IMR-90 (cell line): ENCODE measurements around the gene GGT1. TPM values are rescaled to one million over a fixed set of nuclear protein-coding genes. Genes with fewer than 3 reads are reported as not detected.

Experiments
- ATAC-seq: fragments of 200-7000 bp; cut with Tn5 transposase; 2 replicates; pipeline ENCODE4 v1.9.1; 2020; ENCODE audit warnings: low read depth, mild to moderate bottlenecking, moderate library complexity
- BruUV-seq: library from RNA; stranded (reverse); fragments of 400-500 nt; replicated peaks from 2 replicates; lab custom pipeline; 2021; lab: Mats Ljungman, UMichigan
- CTCF ChIA-PET: fragments of 300-600 bp; formaldehyde crosslinking; extraction: SDS; loops from one replicate; lab custom pipeline; 2021; ENCODE audit warnings: antibody characterized with exemption; lab: Yijun Ruan, JAX
- POLR2A ChIA-PET: fragments of 300-600 bp; sonication (Branson Sonifier 250); formaldehyde crosslinking; loops from one replicate; lab custom pipeline; 2022; ENCODE audit warnings: antibody characterized with exemption; ENCODE audit not compliant: unreplicated experiment; lab: Charles Lee
- DNase-seq: peaks from one replicate; pipeline ENCODE4 v3.0.0; 2013
- H2AFZ ChIP-seq: replicated peaks from 2 replicates; pipeline ENCODE3; 2013; ENCODE audit warnings: low read length, mild to moderate bottlenecking; ENCODE audit not compliant: poor library complexity
- H2AK5ac ChIP-seq: 2 replicates; pipeline ENCODE4 v1.6.1; 2013; ENCODE audit warnings: low read depth, low read length, inconsistent platforms
- H2AK9ac ChIP-seq: replicated peaks from 2 replicates; pipeline ENCODE3; 2013; ENCODE audit warnings: mild to moderate bottlenecking, low read depth, low read length, moderate library complexity; ENCODE audit not compliant: poor library complexity
- H2BK120ac ChIP-seq: 2 replicates; pipeline ENCODE4 v1.6.1; 2013; ENCODE audit warnings: low read depth, low read length, inconsistent platforms
- H2BK15ac ChIP-seq: 3 replicates; pipeline ENCODE4 v1.6.1; 2013; ENCODE audit warnings: low read depth, low read length, inconsistent platforms
- H2BK20ac ChIP-seq: 2 replicates; pipeline ENCODE4 v1.6.1; 2013; ENCODE audit warnings: low read depth, mild to moderate bottlenecking, inconsistent platforms, low read length, moderate library complexity
- H2BK5ac ChIP-seq: 2 replicates; pipeline ENCODE4 v1.6.1; 2013; ENCODE audit warnings: mild to moderate bottlenecking, low read depth, low read length, inconsistent platforms; ENCODE audit not compliant: poor library complexity, severe bottlenecking
- H3K14ac ChIP-seq: replicated peaks from 2 replicates; pipeline ENCODE4 v1.6.1; 2013; ENCODE audit warnings: low read depth, low read length, inconsistent platforms
- H3K18ac ChIP-seq: 2 replicates; pipeline ENCODE4 v1.6.1; 2013; ENCODE audit warnings: low read depth, low read length, control low read depth
- H3K23ac ChIP-seq: 2 replicates; pipeline ENCODE4 v1.6.1; 2013; ENCODE audit warnings: low read depth, low read length, inconsistent platforms
- H3K27ac ChIP-seq: 2 replicates; pipeline ENCODE4 v1.5.1; 2013; ENCODE audit warnings: mild to moderate bottlenecking, control low read depth, low read length; ENCODE audit not compliant: insufficient read depth
- H3K27me3 ChIP-seq: 2 replicates; pipeline ENCODE4 v1.6.1; 2013; ENCODE audit warnings: low read length; ENCODE audit not compliant: control insufficient read depth, insufficient read depth
- H3K36me3 ChIP-seq: 2 replicates; pipeline ENCODE4 v1.6.1; 2013; ENCODE audit warnings: low read length, mixed read lengths; ENCODE audit not compliant: control insufficient read depth, insufficient read depth
- H3K4ac ChIP-seq: 2 replicates; pipeline ENCODE4 v1.6.1; 2013; ENCODE audit warnings: low read depth, low read length, inconsistent platforms
- H3K4me1 ChIP-seq: 2 replicates; pipeline ENCODE4 v1.6.1; 2013; ENCODE audit warnings: low read length, mixed read lengths; ENCODE audit not compliant: control insufficient read depth, insufficient read depth
- H3K4me2 ChIP-seq: 2 replicates; pipeline ENCODE4 v1.6.1; 2013; ENCODE audit warnings: low read depth, mild to moderate bottlenecking, control low read depth, low read length, moderate library complexity
- H3K4me3 ChIP-seq: 2 replicates; pipeline ENCODE4 v1.5.1; 2013; ENCODE audit warnings: low read depth, mild to moderate bottlenecking, control low read depth, low read length, moderate library complexity; ENCODE audit not compliant: insufficient read depth
- H3K56ac ChIP-seq: 2 replicates; pipeline ENCODE4 v1.6.1; 2013; ENCODE audit warnings: low read length, inconsistent platforms; ENCODE audit not compliant: insufficient read depth; ENCODE audit errors: extremely low read depth
- H3K79me1 ChIP-seq, 2 experiments: 2 replicates each; pipeline ENCODE4 v1.6.1; 2013; ENCODE audit warnings: low read length in 2 of 2, inconsistent platforms in 1 of 2, low read depth in 1 of 2
- H3K9ac ChIP-seq: 2 replicates; pipeline ENCODE4 v1.6.1; 2013; ENCODE audit warnings: low read depth, low read length, control low read depth
- H3K9me1 ChIP-seq: 2 replicates; pipeline ENCODE4 v1.6.1; 2013; ENCODE audit warnings: low read length, inconsistent platforms; ENCODE audit not compliant: insufficient read depth
- H3K9me3 ChIP-seq: 2 replicates; pipeline ENCODE4 v1.6.1; 2013; ENCODE audit warnings: low read length; ENCODE audit not compliant: control insufficient read depth, insufficient read depth
- H4K20me1 ChIP-seq: 2 replicates; pipeline ENCODE4 v1.6.1; 2013; ENCODE audit warnings: low read length, inconsistent platforms; ENCODE audit not compliant: insufficient read depth
- H4K5ac ChIP-seq: 2 replicates; pipeline ENCODE4 v1.6.1; 2013; ENCODE audit warnings: mild to moderate bottlenecking, low read depth, low read length, control low read depth
- H4K8ac ChIP-seq, 2 experiments: 2 replicates each; pipeline ENCODE4 v1.6.1; 2013; ENCODE audit warnings: low read depth in 2 of 2, low read length in 2 of 2, control low read depth in 1 of 2, inconsistent platforms in 1 of 2
- H4K91ac ChIP-seq: 2 replicates; pipeline ENCODE4 v1.6.1; 2013; ENCODE audit warnings: low read depth, low read length, inconsistent platforms; ENCODE audit not compliant: insufficient read depth
- BHLHE40 ChIP-seq: fragments of 150-350 bp; IDR thresholded peaks from 2 replicates; pipeline ENCODE4 v1.6.1; 2016; ENCODE audit warnings: mild to moderate bottlenecking, low read depth, low read length
- CEBPB ChIP-seq: IDR thresholded peaks from 2 replicates; pipeline ENCODE4 v1.6.1; 2012; ENCODE audit warnings: low read depth, low read length, improper control_type of control experiment
- CHD1 ChIP-seq: IDR thresholded peaks from 2 replicates; pipeline ENCODE4 v1.6.1; 2012; ENCODE audit warnings: low read depth, low read length, improper control_type of control experiment
- FOS ChIP-seq: fragments of 150-350 bp; IDR thresholded peaks from 2 replicates; pipeline ENCODE4 v1.6.1; 2016; ENCODE audit warnings: low read depth, low read length
- MAFK ChIP-seq: IDR thresholded peaks from 2 replicates; pipeline ENCODE4 v1.6.1; 2012; ENCODE audit warnings: low read depth, low read length, improper control_type of control experiment
- MAZ ChIP-seq: IDR thresholded peaks from 2 replicates; pipeline ENCODE4 v1.6.1; 2012; ENCODE audit warnings: low read depth, mild to moderate bottlenecking, low read length, improper control_type of control experiment, moderate library complexity, borderline replicate concordance
- MXI1 ChIP-seq: IDR thresholded peaks from 2 replicates; pipeline ENCODE4 v1.6.1; 2012; ENCODE audit warnings: low read depth, mild to moderate bottlenecking, low read length, moderate library complexity, borderline replicate concordance
- NFE2L2 ChIP-seq: fragments of 150-350 bp; IDR thresholded peaks from 2 replicates; pipeline ENCODE4 v1.6.1; 2016; ENCODE audit warnings: low read depth, mild to moderate bottlenecking, low read length
- POLR2A ChIP-seq: IDR thresholded peaks from 2 replicates; pipeline ENCODE4 v1.6.1; 2012; ENCODE audit warnings: mild to moderate bottlenecking, low read depth, low read length
- RAD21 ChIP-seq: IDR thresholded peaks from 2 replicates; pipeline ENCODE4 v1.6.1; 2012; ENCODE audit warnings: low read length, improper control_type of control experiment
- RCOR1 ChIP-seq: IDR thresholded peaks from 2 replicates; pipeline ENCODE4 v1.6.1; 2012; ENCODE audit warnings: mild to moderate bottlenecking, low read length, improper control_type of control experiment; ENCODE audit not compliant: insufficient replicate concordance
- RFX5 ChIP-seq: IDR thresholded peaks from 2 replicates; pipeline ENCODE4 v1.8.0; 2012; ENCODE audit warnings: low read depth, mild to moderate bottlenecking, low read length, moderate library complexity
- SMC3 ChIP-seq: fragments of 150-350 bp; IDR thresholded peaks from 2 replicates; pipeline ENCODE4 v1.6.1; 2016; ENCODE audit warnings: low read depth, mild to moderate bottlenecking, antibody characterized with exemption, low read length, moderate library complexity
- WGBS, 2 experiments: methylation state at CpG; one replicate each; pipeline versions ENCODE4 v1.1.5 to v1.1.7; 2013; ENCODE audit warnings: missing lambda C conversion rate in 2 of 2; ENCODE audit not compliant: insufficient read length in 1 of 2; ENCODE audit errors: extremely low coverage in 2 of 2; 5-methylcytosine and 5-hydroxymethylcytosine counted together
- dilution Hi-C: fragments of 300-500 bp; cut with HindIII; formaldehyde crosslinking; loops from one replicate; pipeline ENCODE4 v1.14.3; 2018; ENCODE audit warnings: low sequenced_read_pairs; ENCODE audit not compliant: unreplicated experiment
- in situ Hi-C: fragments of 300-500 bp; cut with MboI; formaldehyde crosslinking; loops from 3 replicates; pipeline ENCODE4 v1.14.3; 2019; ENCODE audit warnings: low sequenced_read_pairs, inconsistent platforms, mixed read lengths
- intact Hi-C: fragments of 100-400 bp; cut with micrococcal nuclease; formaldehyde crosslinking; loops from 2 replicates; pipeline ENCODE4 v1.10.0; 2022
- polyA plus RNA-seq, 3 experiments: library from polyadenylated mRNA; depleted of rRNA; stranded (reverse); fragments of >200 nt; gene quantifications; 2 replicates each; pipeline ENCODE4 v1.2.3, GENCODE V29; 2012; ENCODE audit warnings: low replicate concordance in 1 of 3
- total RNA-seq: library from RNA; depleted of rRNA; stranded (reverse); fragments of >200 nt; gene quantifications from 2 replicates; pipeline ENCODE4 v1.2.3, GENCODE V29; 2012
- TF ChIP-seq, protein P1 (sequence below): fragments of 150-350 bp; IDR thresholded peaks from 2 replicates; pipeline ENCODE4 v1.6.1; 2016; ENCODE audit warnings: low read depth, mild to moderate bottlenecking, low read length, moderate library complexity, borderline replicate concordance
- TF ChIP-seq, protein P2 (sequence below): fragments of 150-350 bp; IDR thresholded peaks from 2 replicates; pipeline ENCODE4 v1.6.1; 2017; ENCODE audit warnings: mild to moderate bottlenecking, antibody characterized with exemption, low read length, low read depth
- TF ChIP-seq, protein P3 (sequence below): conservative IDR thresholded peaks from 2 replicates; pipeline ENCODE4 v1.5.1; 2012; ENCODE audit warnings: mild to moderate bottlenecking, low read depth, low read length, improper control_type of control experiment

The GGT1 gene
- total and polyA plus RNA-seq, 2 of the 4 experiments (the other 2 are of a cell fraction), result 3.4 to 7.3 TPM

DNA sequence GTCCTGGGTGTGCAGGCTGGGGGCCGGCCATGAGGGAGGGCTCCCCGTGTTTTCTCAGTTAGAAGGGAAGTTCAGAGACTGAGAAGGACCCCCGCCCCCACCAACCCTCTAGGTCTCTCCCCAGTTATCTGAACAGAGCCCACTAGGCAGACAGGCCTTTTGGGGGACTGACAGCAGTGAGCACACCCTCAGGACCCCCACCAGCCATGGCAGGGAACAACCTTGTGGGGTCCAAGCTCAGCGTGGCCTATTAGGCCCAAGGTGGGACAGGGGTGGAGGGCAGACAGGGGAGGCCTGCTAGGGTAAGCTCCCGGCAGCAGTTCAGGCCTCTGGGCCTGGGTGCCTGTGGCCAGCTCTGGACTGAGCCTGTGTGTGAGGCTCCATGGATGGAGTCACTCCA, 15.7 kb upstream of the GGT1 start:
- 85% methylated on average over 2 of the region's 5 CpGs; no CpG with 5 or more reads in 1 of the 2 experiments for WGBS, 2 experiments
- Histone ChIP-seq H3K27ac (no peak overlapping the region), H3K4ac (no peak overlapping the region), H4K5ac (no peak overlapping the region), H2AK9ac (no peak overlapping the region), H2BK20ac (no peak overlapping the region), H3K9ac (no peak overlapping the region), H3K18ac (no peak overlapping the region), H3K14ac (no peak overlapping the region), H3K4me3 (no peak overlapping the region), H3K4me1 (peaks cover 12% of the 10 kb centered on the region; the same call in 1 of the 2 replicates), H3K23ac (no peak overlapping the region), H3K79me1 (peaks cover 0 to 6% of the 10 kb centered on the region in 2 experiments; a peak in 2 of 4 replicates), H3K9me1 (peaks cover 14% of the 10 kb centered on the region), H4K91ac (no peak overlapping the region), H2AFZ (no peak overlapping the region), H3K9me3 (no peaks in the 10 kb centered on the region), H2AK5ac (no peak overlapping the region), H2BK120ac (no peak overlapping the region), H2BK5ac (no peak overlapping the region), H3K56ac (no peak overlapping the region), H3K36me3 (peaks cover 27% of the 10 kb centered on the region; the same call in 1 of the 2 replicates), H3K27me3 (no peaks in the 10 kb centered on the region), H2BK15ac (no peak overlapping the region), H4K20me1 (no peaks in the 10 kb centered on the region), H3K4me2 (no peak overlapping the region), H4K8ac (no peak overlapping the region)
- dilution Hi-C loops, result no loop called here
- ATAC-seq (no peak), DNase-seq (no peak)
- BruUV-seq, result no TSS peak
- intact Hi-C loops, result no loop called here
- TF ChIP-seq CHD1, result no peak
- no peak for TF ChIP-seq MAZ
- TF ChIP-seq MXI1, result no peak
- TF ChIP-seq, protein P1, sequence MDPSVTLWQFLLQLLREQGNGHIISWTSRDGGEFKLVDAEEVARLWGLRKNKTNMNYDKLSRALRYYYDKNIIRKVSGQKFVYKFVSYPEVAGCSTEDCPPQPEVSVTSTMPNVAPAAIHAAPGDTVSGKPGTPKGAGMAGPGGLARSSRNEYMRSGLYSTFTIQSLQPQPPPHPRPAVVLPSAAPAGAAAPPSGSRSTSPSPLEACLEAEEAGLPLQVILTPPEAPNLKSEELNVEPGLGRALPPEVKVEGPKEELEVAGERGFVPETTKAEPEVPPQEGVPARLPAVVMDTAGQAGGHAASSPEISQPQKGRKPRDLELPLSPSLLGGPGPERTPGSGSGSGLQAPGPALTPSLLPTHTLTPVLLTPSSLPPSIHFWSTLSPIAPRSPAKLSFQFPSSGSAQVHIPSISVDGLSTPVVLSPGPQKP, result no peak
- no peak for TF ChIP-seq MAFK
- no peak for TF ChIP-seq RCOR1
- no peak for TF ChIP-seq CEBPB
- no peak for TF ChIP-seq RAD21
- no peak for TF ChIP-seq FOS
- TF ChIP-seq, protein P2, sequence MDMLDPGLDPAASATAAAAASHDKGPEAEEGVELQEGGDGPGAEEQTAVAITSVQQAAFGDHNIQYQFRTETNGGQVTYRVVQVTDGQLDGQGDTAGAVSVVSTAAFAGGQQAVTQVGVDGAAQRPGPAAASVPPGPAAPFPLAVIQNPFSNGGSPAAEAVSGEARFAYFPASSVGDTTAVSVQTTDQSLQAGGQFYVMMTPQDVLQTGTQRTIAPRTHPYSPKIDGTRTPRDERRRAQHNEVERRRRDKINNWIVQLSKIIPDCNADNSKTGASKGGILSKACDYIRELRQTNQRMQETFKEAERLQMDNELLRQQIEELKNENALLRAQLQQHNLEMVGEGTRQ, result no peak
- TF ChIP-seq NFE2L2, result no peak
- TF ChIP-seq, protein P3, sequence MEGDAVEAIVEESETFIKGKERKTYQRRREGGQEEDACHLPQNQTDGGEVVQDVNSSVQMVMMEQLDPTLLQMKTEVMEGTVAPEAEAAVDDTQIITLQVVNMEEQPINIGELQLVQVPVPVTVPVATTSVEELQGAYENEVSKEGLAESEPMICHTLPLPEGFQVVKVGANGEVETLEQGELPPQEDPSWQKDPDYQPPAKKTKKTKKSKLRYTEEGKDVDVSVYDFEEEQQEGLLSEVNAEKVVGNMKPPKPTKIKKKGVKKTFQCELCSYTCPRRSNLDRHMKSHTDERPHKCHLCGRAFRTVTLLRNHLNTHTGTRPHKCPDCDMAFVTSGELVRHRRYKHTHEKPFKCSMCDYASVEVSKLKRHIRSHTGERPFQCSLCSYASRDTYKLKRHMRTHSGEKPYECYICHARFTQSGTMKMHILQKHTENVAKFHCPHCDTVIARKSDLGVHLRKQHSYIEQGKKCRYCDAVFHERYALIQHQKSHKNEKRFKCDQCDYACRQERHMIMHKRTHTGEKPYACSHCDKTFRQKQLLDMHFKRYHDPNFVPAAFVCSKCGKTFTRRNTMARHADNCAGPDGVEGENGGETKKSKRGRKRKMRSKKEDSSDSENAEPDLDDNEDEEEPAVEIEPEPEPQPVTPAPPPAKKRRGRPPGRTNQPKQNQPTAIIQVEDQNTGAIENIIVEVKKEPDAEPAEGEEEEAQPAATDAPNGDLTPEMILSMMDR, result no peak
- no peak for TF ChIP-seq SMC3
- TF ChIP-seq BHLHE40, result no peak
- TF ChIP-seq RFX5, result no peak
- no peak for TF ChIP-seq POLR2A
- in situ Hi-C loops, result no loop called here
- ChIA-PET POLR2A (no interaction called here), CTCF (interaction anchor here (0.6 kb wide), 1 partner anchor 839 kb away, joined by 3 read pairs; no protein-coding TSS in a partner anchor)
